ACHN (cell line): ENCODE results near the gene RXYLT1.
"Not testable (repeated sequence)": the region's sequence is repeated elsewhere in the genome, so short reads cannot be mapped to it uniquely, and the experiment has no call there.

Source experiments
- DNase-seq: peaks from one replicate; pipeline ENCODE4 v3.0.0-alpha.2; 2015
- in situ Hi-C: cut with HindIII; loops from 2 replicates; pipeline ENCODE4 v1.10.0; 2017; ENCODE audit warnings: low sequenced_read_pairs, low pct_ligation_motif_present, low pct_unique_long_range_greater_than_20kb

RXYLT1 gene

DNA sequence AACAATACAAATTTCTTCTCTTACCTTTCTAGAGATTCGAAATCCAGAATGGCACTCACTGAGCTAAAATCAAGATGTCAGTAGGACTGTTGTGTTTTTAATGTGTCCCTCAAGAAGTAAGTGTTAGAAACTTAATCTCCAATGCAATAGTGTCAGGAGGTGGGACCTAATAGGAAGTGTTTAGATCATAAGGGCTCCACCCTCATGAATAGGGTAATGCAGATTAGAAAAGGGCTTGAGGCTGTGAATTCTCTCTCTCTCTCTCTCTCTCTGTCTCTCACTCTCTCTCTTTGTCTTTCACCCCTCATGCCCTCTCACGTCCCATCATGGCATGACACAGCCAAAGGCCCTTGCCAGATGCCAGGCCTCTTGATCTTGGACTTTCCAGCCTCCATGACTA, 49.2 kb downstream of the RXYLT1 start:
- in situ Hi-C loops = no loop called here
- DNase-seq = no peak

GRCh38 chr12:63836046-63836445, 56.3 kb downstream of the RXYLT1 start:
- in situ Hi-C loops = no loop called here
- DNase-seq = no peak

DNA sequence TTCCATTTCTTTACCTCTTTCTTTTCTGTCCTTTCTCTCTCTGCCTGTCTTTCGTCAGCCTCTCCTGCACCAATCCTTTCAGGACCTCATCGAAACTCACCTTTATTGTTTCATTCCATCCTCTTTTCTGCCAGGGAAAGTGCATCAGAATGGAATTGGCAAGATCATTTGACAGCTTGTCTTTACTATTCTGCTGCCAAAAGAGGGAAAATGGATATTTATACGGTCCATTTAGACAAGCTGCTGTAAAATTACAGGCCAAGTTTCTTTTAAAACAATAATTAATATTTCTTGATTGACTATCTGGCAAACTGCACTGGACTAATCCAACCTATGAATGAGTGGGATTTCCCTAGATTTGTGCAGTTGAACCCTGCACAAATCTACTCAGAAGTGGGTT, 57.2 kb downstream of the RXYLT1 start:
- no peak for DNase-seq
- in situ Hi-C loops = no loop called here

DNA sequence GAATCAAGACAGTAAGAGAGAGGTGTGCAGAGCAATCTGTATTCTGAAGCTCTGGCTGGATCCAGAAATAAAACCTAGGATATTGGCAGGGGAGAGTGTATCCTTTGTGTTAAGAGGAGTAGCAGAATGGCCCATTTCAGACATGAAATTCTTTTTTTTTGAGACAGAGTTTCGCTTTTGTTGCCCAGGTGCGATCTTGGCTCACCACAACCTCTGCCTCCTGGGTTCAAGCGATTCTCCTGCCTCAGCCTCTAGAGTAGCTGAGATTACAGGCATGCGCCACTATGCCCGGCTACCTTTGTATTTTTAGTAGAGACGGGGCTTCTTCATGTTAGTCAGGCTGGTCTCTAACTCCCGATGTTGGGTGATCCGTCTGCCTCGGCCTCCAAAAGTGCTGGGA, 58.7 kb downstream of the RXYLT1 start:
- in situ Hi-C loops = no loop called here
- DNase-seq = no peak

DNA sequence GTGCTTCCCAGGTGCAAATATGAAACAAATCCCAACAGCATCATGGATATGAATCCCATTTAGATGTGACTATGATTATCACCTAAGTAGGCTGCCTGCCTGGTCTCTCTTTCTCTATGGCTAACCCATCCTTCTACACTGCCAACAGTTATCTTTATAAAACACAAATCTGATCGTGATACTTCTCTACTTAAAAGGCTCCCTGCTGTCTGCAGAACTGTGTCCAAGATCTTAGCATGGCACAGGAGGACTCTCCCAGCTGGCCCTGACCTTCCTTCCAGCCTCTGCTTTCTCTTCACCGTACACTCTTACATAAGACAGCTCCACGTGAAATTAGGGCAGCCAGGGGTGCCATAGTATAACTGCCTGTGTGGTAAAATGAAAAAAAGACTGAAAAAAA, 61.3 kb downstream of the RXYLT1 start:
- in situ Hi-C loops = no loop called here

DNA sequence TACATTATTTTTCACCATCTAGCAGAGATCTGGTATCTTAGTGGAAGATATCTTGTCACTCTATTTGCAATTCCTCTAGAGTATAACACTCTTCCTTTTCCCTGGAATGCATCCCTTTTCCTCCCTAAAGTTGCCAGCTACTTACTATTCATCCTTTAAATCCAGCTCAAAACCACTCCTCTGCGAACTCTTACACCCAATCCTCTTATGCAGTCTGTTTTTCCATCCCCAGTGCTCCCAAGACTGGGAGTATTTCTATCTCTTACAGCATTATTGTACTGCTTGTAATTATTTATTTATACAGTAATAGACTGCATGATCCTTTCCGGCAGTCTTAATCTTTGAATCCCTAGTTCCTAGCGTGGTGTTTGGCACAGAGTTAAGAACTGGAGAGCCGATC, 61.9 kb downstream of the RXYLT1 start:
- no peak for DNase-seq
- in situ Hi-C loops = no loop called here

More for the DNA sequence above, 61.3 kb downstream of the RXYLT1 start:
- no peak for DNase-seq

- DNase-seq, in situ Hi-C loops: not testable (repeated sequence)
Measured at GRCh38 chr12:63842750-63843149, 63.0 kb downstream of the RXYLT1 start.

GRCh38 chr12:63843254-63843720, 63.6 kb downstream of the RXYLT1 start:
- in situ Hi-C loops = no loop called here
- no peak for DNase-seq

GRCh38 chr12:63843721-63844390, 64.1 kb downstream of the RXYLT1 start:
- in situ Hi-C loops = no loop called here
- peak; percentile 98 for DNase-seq

- in situ Hi-C loops = no loop called here
- peak; percentile 68 for DNase-seq
Measured at GRCh38 chr12:63844391-63845341, 65.0 kb downstream of the RXYLT1 start, which contains the start of gene SRGAP1. Gene SRGAP1, plus strand, starts transcription at chr12:63844700. Its CDS starts 117 bp downstream, at chr12:63844817.

- in situ Hi-C loops = no loop called here
- DNase-seq = peak; percentile 53
Measured at GRCh38 chr12:63845726-63846125, 66.0 kb downstream of the RXYLT1 start.

GRCh38 chr12:63846238-63846967, 66.7 kb downstream of the RXYLT1 start:
- in situ Hi-C loops = no loop called here
- peak; percentile 40 for DNase-seq

GRCh38 chr12:63848450-63848849, 68.7 kb downstream of the RXYLT1 start:
- in situ Hi-C loops = no loop called here
- no peak for DNase-seq

DNA sequence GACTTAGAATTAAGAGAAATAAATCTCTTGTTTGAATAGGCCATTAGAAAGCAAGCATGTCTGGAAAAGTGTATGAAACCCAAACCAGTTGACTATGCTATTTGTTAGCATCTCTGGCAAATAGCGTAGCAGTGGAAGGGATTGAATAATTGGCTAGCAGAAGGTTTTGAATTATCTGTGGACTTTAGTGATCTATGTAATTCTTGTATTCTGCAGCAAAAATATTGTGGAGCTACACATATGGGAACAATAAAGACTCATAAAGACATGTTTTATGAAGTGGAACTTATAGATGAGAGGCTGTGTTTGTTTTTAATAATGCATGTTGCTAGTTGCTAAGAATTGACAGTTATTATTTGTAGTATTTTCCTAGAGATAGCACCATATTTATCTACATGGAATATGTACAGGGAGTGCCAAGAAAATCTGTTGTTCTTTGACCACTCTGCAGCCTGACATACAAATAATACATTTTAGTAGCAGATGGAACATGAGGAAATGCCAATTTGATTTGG, 69.5 kb downstream of the RXYLT1 start:
- DNase-seq = no peak
- in situ Hi-C loops = no loop called here

DNA sequence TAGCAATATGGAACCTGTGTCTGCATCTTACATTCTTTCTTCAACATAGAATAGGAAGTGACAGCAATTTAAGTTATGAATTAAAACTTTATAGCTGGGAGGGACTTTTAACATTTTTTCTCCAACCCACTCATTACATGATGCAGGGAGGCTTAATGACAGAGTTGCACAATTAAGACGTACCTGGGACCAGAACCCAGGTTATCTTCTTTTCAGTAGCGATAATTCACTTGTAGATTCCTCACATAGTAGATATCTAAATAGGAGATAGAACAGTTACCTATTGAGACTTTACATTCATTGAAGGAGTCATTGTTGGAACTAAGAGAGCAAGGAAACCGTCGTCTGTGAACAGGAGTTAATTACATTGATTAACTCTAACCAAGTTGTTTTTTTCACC, 69.9 kb downstream of the RXYLT1 start:
- in situ Hi-C loops = no loop called here
- no peak for DNase-seq

DNA sequence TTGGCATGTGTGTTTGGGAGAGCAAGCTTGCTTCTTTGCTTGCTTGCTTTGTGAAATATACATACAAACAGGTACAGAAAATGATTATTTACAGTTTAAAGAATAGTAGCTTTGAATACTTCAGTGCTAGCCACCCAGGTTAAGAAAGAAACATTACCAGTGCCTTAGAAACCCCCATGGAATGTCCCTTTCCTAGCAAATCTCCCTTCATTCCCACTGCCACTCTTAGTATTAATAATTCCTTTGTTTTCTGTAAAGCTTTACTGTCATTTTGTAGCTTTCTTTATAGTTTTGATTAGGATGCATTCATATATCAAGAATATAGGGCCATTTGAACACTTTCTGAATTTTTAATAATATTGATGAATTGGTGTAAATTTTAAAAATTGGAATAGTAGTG, 74.3 kb downstream of the RXYLT1 start:
- DNase-seq = no peak
- in situ Hi-C loops = no loop called here

- no peak for DNase-seq
- in situ Hi-C loops = no loop called here
Measured at GRCh38 chr12:63855299-63855698, 75.6 kb downstream of the RXYLT1 start.

DNA sequence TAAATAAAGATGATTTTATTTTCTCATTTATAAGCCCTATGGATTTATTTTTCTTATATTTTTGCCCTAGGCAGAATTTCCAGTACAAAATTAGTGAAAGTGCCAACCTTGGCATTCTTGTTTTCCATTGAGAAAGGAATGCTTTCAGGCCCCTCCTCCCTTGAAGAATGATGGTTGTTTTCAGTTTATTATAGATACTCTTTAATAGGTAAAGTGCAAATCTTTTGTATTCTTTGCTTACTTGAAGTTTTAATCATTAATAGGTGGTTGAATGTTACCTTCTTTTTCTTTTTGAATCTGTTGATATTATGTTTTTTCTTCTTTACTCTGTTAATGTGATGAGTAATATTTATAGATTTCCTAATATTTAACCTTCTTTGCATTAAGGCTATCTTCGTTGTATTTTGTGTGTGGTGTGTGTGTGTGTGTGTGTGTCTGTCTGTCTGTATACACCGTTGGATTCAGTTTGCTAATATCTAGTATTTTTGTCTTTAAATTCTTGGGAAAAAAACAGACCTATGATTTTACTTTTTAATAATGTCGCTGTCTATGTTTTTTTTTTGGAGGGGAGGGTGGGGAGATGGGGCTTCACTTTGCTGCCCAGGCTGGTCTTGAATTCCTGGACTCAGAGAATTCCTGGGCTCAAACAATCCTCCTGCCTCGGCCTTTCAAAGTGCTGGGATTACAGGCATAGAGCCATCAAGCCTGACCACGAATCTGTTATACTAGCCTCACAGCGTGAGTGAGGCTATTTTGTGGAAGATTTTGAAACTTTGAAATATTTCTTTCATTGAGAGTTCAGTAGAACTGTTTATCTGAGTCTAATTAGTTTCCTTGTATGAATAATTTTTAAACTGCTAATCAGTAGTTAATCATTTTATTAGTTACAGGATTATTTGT, 78.3 kb downstream of the RXYLT1 start:
- in situ Hi-C loops = no loop called here
- no peak for DNase-seq
